Gastroesophageal sphincter (tissue), 3 donors: ENCODE measurements around the gene PRPF18.

Source experiments
- EP300 ChIP-seq: sonication (generic); formaldehyde crosslinking; IDR thresholded peaks from one replicate; pipeline ENCODE4 v1.6.1; 2017; ENCODE audit warnings: antibody characterized with exemption, mild to moderate bottlenecking
- POLR2A ChIP-seq, 2 donors: fragments of 450-650 bp; IDR thresholded peaks; one replicate each; pipeline ENCODE4 v1.6.1; 2017; ENCODE audit warnings: antibody characterized with exemption in 2 of 2, mild to moderate bottlenecking in 2 of 2, moderate library complexity in 1 of 2
- POLR2AphosphoS5 ChIP-seq: sonication (generic); formaldehyde crosslinking; IDR thresholded peaks from one replicate; pipeline ENCODE4 v1.6.1; 2017; ENCODE audit warnings: antibody characterized with exemption
- TF ChIP-seq, protein P1 (sequence below), 4 experiments: fragments of 200-600 bp in 2 of 4; fragments of 450-650 bp in 2 of 4; sonication (generic) in 1 of 4; IDR thresholded peaks; one replicate each; pipeline ENCODE4 v1.5.1; 2017 to 2019; ENCODE audit warnings: antibody characterized with exemption in 4 of 4, mild to moderate bottlenecking in 2 of 4, moderate library complexity in 2 of 4

DNA sequence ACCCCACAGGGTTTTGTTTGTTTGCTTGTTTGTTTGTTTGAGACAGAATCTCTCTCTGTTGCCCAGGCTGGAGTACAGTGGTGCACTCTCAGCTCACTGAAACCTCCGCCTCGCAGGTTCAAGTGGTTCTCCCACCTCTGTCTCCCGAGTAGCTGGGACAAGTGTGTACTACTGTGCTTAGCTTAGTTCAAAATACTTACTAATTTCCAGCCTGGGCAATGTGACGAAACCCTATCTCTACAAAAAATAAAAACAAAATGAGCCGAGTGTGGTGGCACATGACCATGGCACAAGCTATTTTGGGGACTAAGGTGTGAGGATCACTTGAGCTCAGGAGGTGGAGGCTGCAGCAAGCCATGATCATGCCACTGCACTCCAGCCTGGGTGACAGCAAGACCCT, 15.2 kb upstream of the PRPF18 start:
- TF ChIP-seq, protein P1, sequence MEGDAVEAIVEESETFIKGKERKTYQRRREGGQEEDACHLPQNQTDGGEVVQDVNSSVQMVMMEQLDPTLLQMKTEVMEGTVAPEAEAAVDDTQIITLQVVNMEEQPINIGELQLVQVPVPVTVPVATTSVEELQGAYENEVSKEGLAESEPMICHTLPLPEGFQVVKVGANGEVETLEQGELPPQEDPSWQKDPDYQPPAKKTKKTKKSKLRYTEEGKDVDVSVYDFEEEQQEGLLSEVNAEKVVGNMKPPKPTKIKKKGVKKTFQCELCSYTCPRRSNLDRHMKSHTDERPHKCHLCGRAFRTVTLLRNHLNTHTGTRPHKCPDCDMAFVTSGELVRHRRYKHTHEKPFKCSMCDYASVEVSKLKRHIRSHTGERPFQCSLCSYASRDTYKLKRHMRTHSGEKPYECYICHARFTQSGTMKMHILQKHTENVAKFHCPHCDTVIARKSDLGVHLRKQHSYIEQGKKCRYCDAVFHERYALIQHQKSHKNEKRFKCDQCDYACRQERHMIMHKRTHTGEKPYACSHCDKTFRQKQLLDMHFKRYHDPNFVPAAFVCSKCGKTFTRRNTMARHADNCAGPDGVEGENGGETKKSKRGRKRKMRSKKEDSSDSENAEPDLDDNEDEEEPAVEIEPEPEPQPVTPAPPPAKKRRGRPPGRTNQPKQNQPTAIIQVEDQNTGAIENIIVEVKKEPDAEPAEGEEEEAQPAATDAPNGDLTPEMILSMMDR (IDR thresholded peaks at IDR 0.05) = no peak
- TF ChIP-seq POLR2AphosphoS5 (no peak), POLR2A (IDR thresholded peaks at IDR 0.05) (no peak), EP300 (no peak)
